ENCODE data around the gene IFT25.
"Not testable (repeated sequence)": the region's sequence is repeated elsewhere in the genome, so short reads cannot be mapped to it uniquely, and the experiment has no call there.

IFT25 gene

DNA sequence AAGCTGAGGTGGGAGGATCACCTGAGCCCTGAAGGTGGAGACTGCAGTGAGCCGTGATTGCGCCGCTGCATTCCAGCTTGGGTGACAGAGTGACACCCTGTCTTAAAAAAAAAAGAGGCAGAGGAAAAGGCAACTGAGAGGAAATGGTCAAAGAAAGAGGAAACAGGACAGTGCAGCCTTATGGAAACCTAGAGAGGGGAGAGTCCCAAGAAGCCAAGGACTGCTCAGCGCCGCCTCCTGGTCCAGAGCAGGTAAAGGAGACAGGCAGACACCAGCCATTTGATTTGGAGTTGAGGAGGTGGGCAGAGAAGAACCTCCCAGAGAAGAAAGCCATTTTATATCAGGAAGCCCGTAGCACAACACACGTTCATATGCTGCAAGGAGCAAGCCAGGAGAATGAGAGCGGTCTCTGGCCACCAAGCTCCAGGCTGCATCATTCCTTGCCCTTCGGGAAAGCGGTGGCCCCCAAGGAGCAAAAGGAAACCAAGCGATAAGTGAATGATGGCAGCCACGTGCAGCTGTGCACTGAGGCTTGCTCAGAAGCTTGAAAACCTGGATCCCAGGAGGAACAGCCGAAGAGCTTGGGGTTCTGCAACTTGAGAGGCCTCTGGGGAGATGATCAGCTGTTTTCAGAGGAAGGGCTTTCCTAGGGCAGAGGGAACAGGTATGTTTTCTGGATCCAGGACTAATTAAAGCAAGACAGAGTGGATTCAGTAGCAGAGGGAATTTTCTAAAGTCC is 34.4 kb upstream of the IFT25 start:
- no peak for TF ChIP-seq EZH2phosphoT487 (IDR thresholded peaks at IDR 0.05; ENCODE audit: borderline replicate concordance)
- TF ChIP-seq, protein P1, sequence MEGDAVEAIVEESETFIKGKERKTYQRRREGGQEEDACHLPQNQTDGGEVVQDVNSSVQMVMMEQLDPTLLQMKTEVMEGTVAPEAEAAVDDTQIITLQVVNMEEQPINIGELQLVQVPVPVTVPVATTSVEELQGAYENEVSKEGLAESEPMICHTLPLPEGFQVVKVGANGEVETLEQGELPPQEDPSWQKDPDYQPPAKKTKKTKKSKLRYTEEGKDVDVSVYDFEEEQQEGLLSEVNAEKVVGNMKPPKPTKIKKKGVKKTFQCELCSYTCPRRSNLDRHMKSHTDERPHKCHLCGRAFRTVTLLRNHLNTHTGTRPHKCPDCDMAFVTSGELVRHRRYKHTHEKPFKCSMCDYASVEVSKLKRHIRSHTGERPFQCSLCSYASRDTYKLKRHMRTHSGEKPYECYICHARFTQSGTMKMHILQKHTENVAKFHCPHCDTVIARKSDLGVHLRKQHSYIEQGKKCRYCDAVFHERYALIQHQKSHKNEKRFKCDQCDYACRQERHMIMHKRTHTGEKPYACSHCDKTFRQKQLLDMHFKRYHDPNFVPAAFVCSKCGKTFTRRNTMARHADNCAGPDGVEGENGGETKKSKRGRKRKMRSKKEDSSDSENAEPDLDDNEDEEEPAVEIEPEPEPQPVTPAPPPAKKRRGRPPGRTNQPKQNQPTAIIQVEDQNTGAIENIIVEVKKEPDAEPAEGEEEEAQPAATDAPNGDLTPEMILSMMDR (conservative IDR thresholded peaks at IDR 0.05; ENCODE audit: low read length), result no peak
- Histone ChIP-seq H3K27me3 (ENCODE audit: insufficient read depth, low read length, poor library complexity, severe bottlenecking) (no peaks in the 10 kb centered on the region), H3K9me3 (ENCODE audit: insufficient read depth, low read depth, low read length) (no peaks in the 10 kb centered on the region), H4K20me1 (ENCODE audit: insufficient read depth, low read length, poor library complexity, severe bottlenecking) (no peaks in the 10 kb centered on the region), H3K4me1 (ENCODE audit: insufficient read depth, low read length, poor library complexity, severe bottlenecking) (peaks cover 8% of the 10 kb centered on the region), H3K79me2 (ENCODE audit: insufficient read depth, low read length) (no peaks in the 10 kb centered on the region), H3K9ac (ENCODE audit: low read depth, low read length, poor library complexity, severe bottlenecking) (no peak overlapping the region), H3K4me2 (ENCODE audit: low read depth, low read length, poor library complexity, severe bottlenecking) (no peak overlapping the region), H3K9me2 (replicated peaks; ENCODE audit: low read depth, low read length) (no peaks in the 10 kb centered on the region), H3F3A (ENCODE audit: low read depth) (no peaks in the 10 kb centered on the region), H3K36me3 (ENCODE audit: insufficient read depth, low read length) (no peaks in the 10 kb centered on the region), H3K4me3 (ENCODE audit: low read length, poor library complexity, severe bottlenecking) (no peak overlapping the region), H2AFZ (ENCODE audit: low read length) (no peak overlapping the region)

DNA sequence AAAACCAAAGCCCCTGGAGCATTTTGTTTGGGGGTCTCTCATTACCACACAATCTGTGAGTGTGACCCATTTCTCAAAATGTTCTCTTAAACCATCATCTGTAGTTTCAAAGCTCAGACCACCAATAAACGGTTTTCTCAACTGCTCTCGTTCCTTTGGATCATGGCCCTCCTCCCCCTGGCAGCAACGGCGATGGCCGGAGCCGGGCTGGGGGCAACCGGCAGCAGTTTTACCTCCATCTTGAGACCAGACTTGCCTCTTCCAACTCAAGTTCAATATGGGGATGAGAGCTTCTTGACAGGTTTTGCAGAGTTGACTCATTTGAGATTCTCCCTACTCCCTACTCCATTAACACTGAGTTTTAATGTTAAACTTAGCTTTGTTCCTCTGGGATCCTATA is 30.4 kb upstream of the IFT25 start:
- no peaks in the 10 kb centered on the region for H3F3A ChIP-seq (ENCODE audit: low read depth)
- H3K9ac ChIP-seq (ENCODE audit: low read depth, low read length, poor library complexity, severe bottlenecking), result no peak overlapping the region
- no peak overlapping the region for H3K4me2 ChIP-seq (ENCODE audit: low read depth, low read length, poor library complexity, severe bottlenecking)
- peaks cover 8% of the 10 kb centered on the region for H3K4me1 ChIP-seq (ENCODE audit: insufficient read depth, low read length, poor library complexity, severe bottlenecking)
- no peaks in the 10 kb centered on the region for H4K20me1 ChIP-seq (ENCODE audit: insufficient read depth, low read length, poor library complexity, severe bottlenecking)
- TF ChIP-seq, protein P1 (conservative IDR thresholded peaks at IDR 0.05; ENCODE audit: low read length), result no peak
- no peak for TF ChIP-seq EZH2phosphoT487 (IDR thresholded peaks at IDR 0.05; ENCODE audit: borderline replicate concordance)
- no peak overlapping the region for H3K4me3 ChIP-seq (ENCODE audit: low read length, poor library complexity, severe bottlenecking)
- no peaks in the 10 kb centered on the region for H3K36me3 ChIP-seq (ENCODE audit: insufficient read depth, low read length)
- no peaks in the 10 kb centered on the region for H3K79me2 ChIP-seq (ENCODE audit: insufficient read depth, low read length)
- no peaks in the 10 kb centered on the region for H3K9me3 ChIP-seq (ENCODE audit: insufficient read depth, low read depth, low read length)
- no peak overlapping the region for H2AFZ ChIP-seq (ENCODE audit: low read length)
- H3K9me2 ChIP-seq (replicated peaks; ENCODE audit: low read depth, low read length), result no peaks in the 10 kb centered on the region
- H3K27me3 ChIP-seq (ENCODE audit: insufficient read depth, low read length, poor library complexity, severe bottlenecking), result no peaks in the 10 kb centered on the region

DNA sequence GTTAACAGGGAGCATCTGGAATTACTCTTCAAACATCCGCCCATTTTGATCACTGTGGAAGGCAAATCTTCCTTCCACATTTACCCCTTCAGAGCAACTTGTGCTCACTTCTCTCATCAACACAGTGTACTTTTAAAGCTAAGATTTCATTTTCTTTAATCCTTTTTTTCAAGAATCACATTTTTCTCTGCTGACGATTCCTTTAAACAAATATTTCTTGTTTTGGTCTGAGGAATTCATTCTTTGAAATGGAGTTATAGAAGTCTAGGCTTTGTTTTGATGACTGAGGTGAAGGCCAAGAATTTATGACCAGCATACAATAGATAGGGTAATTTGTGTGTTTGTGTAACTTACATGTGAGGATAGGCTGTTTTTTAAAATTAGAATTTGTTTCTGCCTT is 26.2 kb upstream of the IFT25 start:
- Histone ChIP-seq H2AFZ (ENCODE audit: low read length) (no peak overlapping the region), H3F3A (ENCODE audit: low read depth) (no peaks in the 10 kb centered on the region), H3K9ac (ENCODE audit: low read depth, low read length, poor library complexity, severe bottlenecking) (no peak overlapping the region), H3K4me1 (ENCODE audit: insufficient read depth, low read length, poor library complexity, severe bottlenecking) (peaks cover 8% of the 10 kb centered on the region), H3K36me3 (ENCODE audit: insufficient read depth, low read length) (peaks cover 21% of the 10 kb centered on the region; the same call in 1 of the 2 replicates), H3K27me3 (ENCODE audit: insufficient read depth, low read length, poor library complexity, severe bottlenecking) (no peaks in the 10 kb centered on the region), H3K4me2 (ENCODE audit: low read depth, low read length, poor library complexity, severe bottlenecking) (no peak overlapping the region), H3K9me3 (ENCODE audit: insufficient read depth, low read depth, low read length) (no peaks in the 10 kb centered on the region), H3K4me3 (ENCODE audit: low read length, poor library complexity, severe bottlenecking) (no peak overlapping the region), H4K20me1 (ENCODE audit: insufficient read depth, low read length, poor library complexity, severe bottlenecking) (no peaks in the 10 kb centered on the region), H3K79me2 (ENCODE audit: insufficient read depth, low read length) (no peaks in the 10 kb centered on the region), H3K9me2 (replicated peaks; ENCODE audit: low read depth, low read length) (no peaks in the 10 kb centered on the region)
- no peak for TF ChIP-seq EZH2phosphoT487 (IDR thresholded peaks at IDR 0.05; ENCODE audit: borderline replicate concordance)

DNA sequence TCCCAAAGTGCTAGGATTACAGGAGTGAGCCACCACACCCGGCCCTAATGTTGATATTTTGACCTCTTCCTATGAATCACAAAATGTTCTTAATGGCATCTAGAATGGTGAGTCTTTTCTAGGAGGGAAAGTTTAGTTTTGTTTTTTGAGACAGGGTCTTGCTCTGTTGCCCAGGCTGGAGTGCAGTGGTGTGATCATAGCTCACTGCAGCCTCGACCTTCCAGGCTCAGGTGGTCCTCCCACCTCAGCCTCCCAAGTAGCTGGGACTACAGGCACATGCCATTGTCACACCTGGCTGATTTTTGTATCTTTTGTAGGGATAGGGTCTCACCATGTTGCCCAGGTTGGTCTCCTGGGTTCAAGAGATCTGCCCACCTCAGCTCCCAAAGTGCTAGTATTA is 23.8 kb upstream of the IFT25 start:
- H3K36me3 ChIP-seq (ENCODE audit: insufficient read depth, low read length), result peaks cover 34% of the 10 kb centered on the region; the same call in 1 of the 2 replicates
- not testable (repeated sequence) for H3K79me2 ChIP-seq (ENCODE audit: insufficient read depth, low read length); H3K4me3 ChIP-seq (ENCODE audit: low read length, poor library complexity, severe bottlenecking); H4K20me1 ChIP-seq (ENCODE audit: insufficient read depth, low read length, poor library complexity, severe bottlenecking); H3K9ac ChIP-seq (ENCODE audit: low read depth, low read length, poor library complexity, severe bottlenecking); H3K4me1 ChIP-seq (ENCODE audit: insufficient read depth, low read length, poor library complexity, severe bottlenecking); H2AFZ ChIP-seq (ENCODE audit: low read length); H3K27me3 ChIP-seq (ENCODE audit: insufficient read depth, low read length, poor library complexity, severe bottlenecking); H3K4me2 ChIP-seq (ENCODE audit: low read depth, low read length, poor library complexity, severe bottlenecking); H3K9me3 ChIP-seq (ENCODE audit: insufficient read depth, low read depth, low read length); H3K9me2 ChIP-seq (replicated peaks; ENCODE audit: low read depth, low read length); H3F3A ChIP-seq (ENCODE audit: low read depth)
